Astrocyte (in vitro differentiated cells and primary cell): Measurements from ENCODE around the gene EIF5A.

Source experiments
- CTCF ChIP-seq: IDR thresholded peaks from 2 replicates; pipeline ENCODE4 v1.5.1; 2011; ENCODE audit warnings: low read depth, mild to moderate bottlenecking, inconsistent platforms, low read length, moderate library complexity; ENCODE audit not compliant: insufficient read depth
- EZH2 ChIP-seq: IDR thresholded peaks from 2 replicates; pipeline ENCODE4 v1.6.1; 2012; ENCODE audit warnings: mild to moderate bottlenecking, low read length, inconsistent platforms; ENCODE audit not compliant: insufficient read depth

DNA sequence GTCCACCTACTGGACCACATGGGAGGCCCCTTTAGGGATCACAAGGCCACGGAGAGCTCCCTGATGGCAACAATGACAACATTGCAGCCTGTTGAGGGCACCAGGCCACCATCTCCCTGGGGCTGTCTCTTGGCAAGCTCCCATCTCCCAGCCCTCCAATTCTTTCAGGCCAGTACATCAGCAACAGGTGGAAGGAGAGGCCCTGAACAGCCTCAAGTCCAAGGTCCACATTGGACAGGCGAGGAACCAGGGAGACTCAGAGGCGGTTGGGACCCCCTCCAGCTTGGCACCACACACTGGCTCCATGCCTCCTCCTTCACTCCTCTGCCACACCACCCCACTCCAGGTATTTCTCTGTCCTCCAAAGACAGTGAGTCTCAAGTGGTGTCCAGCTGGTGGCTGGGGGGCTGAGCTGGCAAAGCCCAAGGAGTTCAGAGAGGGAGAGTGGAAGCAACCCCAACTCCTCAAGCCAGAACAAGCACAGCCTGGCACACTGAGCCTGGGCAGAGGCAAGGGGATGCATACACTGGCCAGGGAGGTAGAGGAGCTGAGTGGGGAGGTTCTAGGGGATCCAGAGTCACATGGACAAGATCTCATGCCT is 27.6 kb downstream of the EIF5A start:
- TF ChIP-seq CTCF (no peak), EZH2 (no peak)
